Omental fat pad (tissue), 4 donors: Measurements from ENCODE around the gene KLF15. TPM values are rescaled to one million over a fixed set of nuclear protein-coding genes. Genes with fewer than 3 reads are reported as not detected.

Experiments
- ATAC-seq: fragments of 150-250 bp; one replicate; pipeline ENCODE4 v1.9.1; 2016; ENCODE audit warnings: mild to moderate bottlenecking, moderate library complexity; ENCODE audit not compliant: low FRiP score
- DNase-seq: peaks from one replicate; pipeline ENCODE4 v3.0.0-alpha.2; 2019; ENCODE audit warnings: low spot score
- CTCF ChIP-seq, 3 donors: fragments of 450-650 bp; IDR thresholded peaks; one replicate each; pipeline ENCODE4 v1.5.1; 2016 to 2017; ENCODE audit warnings: antibody characterized with exemption in 3 of 3, mild to moderate bottlenecking in 3 of 3, moderate library complexity in 2 of 3
- total RNA-seq, 4 donors: library from RNA; depleted of rRNA; stranded (reverse); fragments of >200 nt; gene quantifications; one replicate each; pipeline ENCODE4 v1.1.0, GENCODE V29; 2016

Gene KLF15
- total RNA-seq, 4 donors from 2014 or later, result 22.3 to 73.1 (median 59.9) TPM

GRCh38 chr3:126355777-126356372, 1.3 kb downstream of the KLF15 start:
- DNase-seq (peak; percentile 67), ATAC-seq (peak; percentile 67)
- no peak for TF ChIP-seq CTCF (IDR thresholded peaks at IDR 0.05)

- DNase-seq, result no peak
These were observed 2.0 kb downstream of the KLF15 start for GRCh38 chr3:126355251-126355650.

GRCh38 chr3:126354776-126355175, 2.4 kb downstream of the KLF15 start:
- no peak for TF ChIP-seq CTCF (IDR thresholded peaks at IDR 0.05)
- ATAC-seq (no peak), DNase-seq (no peak)

More at GRCh38 chr3:126355251-126355650, 2.0 kb downstream of the KLF15 start:
- TF ChIP-seq CTCF (IDR thresholded peaks at IDR 0.05), result no peak
- no peak for ATAC-seq

GRCh38 chr3:126353694-126354321, 3.4 kb downstream of the KLF15 start:
- no peak for TF ChIP-seq CTCF (IDR thresholded peaks at IDR 0.05)
- DNase-seq (no peak), ATAC-seq (no peak)

- TF ChIP-seq CTCF (IDR thresholded peaks at IDR 0.05), result no peak
- no peak for ATAC-seq
- DNase-seq, result no peak
These were observed 4.4 kb downstream of the KLF15 start for GRCh38 chr3:126352476-126353454.

GRCh38 chr3:126351771-126352475, 5.3 kb downstream of the KLF15 start:
- DNase-seq (no peak), ATAC-seq (no peak)
- no peak for TF ChIP-seq CTCF (IDR thresholded peaks at IDR 0.05)
